ENCODE results near the gene TBC1D7.
"Not testable (repeated sequence)": the region's sequence is repeated elsewhere in the genome, so short reads cannot be mapped to it uniquely, and the experiment has no call there.

DNA sequence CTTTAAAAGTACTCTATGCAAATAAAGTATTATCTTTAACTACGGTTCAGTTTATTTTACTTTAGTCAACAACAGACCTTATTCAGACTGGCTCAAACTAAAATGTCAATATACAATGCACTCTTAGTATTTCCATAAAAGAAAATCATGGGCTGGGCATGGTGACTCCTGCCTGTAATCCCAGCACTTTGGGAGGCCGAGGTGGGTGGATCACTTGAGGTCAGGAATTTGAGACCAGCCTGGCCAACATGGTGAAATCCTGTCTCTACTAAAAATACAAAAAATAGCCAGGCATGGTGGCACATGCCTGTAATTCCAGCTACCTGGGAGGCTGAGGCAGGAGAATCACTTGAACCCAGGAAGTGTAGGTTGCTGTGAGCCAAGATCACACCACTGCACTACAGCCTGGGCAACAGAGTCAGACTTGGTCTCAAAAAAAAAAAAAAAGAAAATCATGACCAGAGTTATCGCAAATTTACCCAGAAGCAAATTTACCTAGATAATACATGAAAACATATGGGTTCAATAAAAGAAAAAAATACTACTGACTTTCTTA is 2.2 kb downstream of the TBC1D7 start:
- TF ChIP-seq, protein P1, sequence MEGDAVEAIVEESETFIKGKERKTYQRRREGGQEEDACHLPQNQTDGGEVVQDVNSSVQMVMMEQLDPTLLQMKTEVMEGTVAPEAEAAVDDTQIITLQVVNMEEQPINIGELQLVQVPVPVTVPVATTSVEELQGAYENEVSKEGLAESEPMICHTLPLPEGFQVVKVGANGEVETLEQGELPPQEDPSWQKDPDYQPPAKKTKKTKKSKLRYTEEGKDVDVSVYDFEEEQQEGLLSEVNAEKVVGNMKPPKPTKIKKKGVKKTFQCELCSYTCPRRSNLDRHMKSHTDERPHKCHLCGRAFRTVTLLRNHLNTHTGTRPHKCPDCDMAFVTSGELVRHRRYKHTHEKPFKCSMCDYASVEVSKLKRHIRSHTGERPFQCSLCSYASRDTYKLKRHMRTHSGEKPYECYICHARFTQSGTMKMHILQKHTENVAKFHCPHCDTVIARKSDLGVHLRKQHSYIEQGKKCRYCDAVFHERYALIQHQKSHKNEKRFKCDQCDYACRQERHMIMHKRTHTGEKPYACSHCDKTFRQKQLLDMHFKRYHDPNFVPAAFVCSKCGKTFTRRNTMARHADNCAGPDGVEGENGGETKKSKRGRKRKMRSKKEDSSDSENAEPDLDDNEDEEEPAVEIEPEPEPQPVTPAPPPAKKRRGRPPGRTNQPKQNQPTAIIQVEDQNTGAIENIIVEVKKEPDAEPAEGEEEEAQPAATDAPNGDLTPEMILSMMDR (IDR thresholded peaks at IDR 0.05 in 8 of 11, conservative IDR thresholded peaks at IDR 0.05 in 3 of 11) = not testable (repeated sequence)
- TF ChIP-seq POLR2A (IDR thresholded peaks at IDR 0.05) = not testable (repeated sequence)
